Measurements from ENCODE around the gene ZNF598.
A peak's percentile ranks its signal among the peaks of the same experiment; 100 is the strongest.

The ZNF598 gene

DNA sequence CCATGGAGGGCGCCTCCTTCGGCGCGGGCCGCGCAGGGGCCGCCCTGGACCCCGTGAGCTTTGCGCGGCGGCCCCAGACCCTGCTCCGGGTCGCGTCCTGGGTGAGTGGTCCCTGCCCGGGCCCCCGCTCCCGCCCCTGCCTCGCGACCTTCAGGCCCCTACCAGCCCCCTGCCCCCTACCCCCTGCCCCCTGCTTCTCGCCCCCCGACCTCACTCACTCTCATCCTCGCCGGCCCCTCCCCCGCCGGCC, 19.6 kb downstream of the ZNF598 start:
- DNase-seq, result no peak

DNA sequence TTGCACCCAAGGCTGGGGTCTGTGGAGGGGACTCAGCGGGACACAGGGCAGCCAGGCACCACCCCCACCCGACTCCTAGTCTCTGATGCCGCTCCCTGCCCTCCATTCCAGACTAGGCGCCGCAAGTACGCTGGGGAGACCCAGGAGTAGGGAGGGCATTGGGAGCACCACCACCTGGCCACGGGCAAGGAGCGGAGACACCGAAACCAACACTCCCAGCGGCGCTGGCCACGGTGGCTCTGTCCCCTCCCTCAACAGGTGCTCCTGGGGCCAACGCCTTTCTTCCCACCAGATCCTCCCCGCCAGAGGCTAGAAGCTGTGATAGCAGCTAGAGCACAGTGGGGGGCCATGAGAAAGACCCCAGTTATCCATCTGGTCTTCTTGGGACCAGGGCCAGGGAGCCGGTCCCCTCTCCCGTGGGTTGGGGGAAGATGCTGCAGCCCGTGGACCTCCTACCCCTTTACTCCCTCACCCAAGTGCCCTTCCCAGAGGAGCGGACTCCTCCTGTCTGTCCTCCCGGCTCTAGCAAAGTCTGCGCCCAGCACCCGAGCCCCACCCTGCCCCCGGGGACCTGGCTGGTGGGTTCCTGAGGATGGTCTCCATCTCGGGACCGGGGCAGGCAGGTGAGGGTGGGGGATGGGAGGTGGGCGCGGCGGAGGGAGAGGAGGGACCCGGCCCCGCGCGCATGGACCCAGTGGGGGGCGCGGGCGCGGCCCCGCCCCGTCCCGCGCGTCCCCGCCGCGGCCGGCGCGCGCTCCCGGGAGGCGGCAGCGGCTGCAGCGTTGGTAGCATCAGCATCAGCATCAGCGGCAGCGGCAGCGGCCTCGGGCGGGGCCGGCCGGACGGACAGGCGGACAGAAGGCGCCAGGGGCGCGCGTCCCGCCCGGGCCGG, 20.2 kb downstream of the ZNF598 start, which contains the start of gene SYNGR3:
Gene SYNGR3 (plus strand): TSS at position 762 of the 892 bp plus-strand sequence. CDS start 133 bp downstream, outside the sequence.
- DNase-seq, result no peak

DNA sequence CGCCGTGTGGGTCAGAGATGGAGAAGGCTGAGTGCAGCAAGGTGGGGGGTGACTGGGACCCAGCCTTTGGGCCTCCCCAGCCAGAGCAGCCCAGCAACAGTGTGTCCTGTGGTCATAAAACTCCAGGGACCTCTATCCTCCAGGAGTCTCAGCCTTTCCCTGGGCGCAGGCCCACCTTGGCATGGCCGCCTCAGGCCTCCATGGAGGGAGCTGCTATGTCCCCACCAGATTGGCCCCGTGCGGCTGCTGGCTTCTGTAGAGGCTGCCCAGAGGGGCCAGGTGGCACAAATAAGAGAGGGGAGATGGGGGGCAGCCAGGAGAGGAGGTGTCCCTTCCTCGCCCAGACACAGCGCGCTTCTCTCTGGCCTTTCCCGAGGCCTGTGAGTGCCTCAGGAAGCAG, 22.4 kb downstream of the ZNF598 start:
- DNase-seq, result no peak

DNA sequence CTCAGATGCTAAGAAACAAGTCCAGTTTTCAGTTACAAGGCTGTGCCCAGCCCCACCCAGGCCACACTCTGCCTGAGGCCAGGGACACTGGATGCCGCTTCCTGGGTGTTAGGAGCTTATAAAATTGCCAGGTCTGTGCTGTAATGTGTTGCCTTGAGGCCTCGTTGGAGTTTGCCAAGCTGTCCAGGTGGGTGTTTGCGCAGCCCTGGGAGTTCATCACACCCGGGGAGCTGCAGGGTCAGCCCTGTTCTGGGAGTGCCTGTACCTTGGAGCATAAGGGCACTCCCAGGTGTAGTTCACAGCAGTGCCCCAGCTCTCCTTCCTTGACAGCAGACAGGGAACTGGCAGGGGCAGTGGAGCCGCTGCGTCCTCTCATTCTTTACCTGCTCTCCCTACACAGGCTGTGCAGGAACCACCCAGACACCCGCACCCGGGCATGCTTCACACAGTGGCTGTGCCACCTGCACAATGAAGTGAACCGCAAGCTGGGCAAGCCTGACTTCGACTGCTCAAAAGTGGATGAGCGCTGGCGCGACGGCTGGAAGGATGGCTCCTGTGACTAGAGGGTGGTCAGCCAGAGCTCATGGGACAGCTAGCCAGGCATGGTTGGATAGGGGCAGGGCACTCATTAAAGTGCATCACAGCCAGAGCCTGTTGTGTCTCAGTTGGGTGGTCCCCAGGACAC, 24.0 kb downstream of the ZNF598 start:
- no peak for DNase-seq

DNA sequence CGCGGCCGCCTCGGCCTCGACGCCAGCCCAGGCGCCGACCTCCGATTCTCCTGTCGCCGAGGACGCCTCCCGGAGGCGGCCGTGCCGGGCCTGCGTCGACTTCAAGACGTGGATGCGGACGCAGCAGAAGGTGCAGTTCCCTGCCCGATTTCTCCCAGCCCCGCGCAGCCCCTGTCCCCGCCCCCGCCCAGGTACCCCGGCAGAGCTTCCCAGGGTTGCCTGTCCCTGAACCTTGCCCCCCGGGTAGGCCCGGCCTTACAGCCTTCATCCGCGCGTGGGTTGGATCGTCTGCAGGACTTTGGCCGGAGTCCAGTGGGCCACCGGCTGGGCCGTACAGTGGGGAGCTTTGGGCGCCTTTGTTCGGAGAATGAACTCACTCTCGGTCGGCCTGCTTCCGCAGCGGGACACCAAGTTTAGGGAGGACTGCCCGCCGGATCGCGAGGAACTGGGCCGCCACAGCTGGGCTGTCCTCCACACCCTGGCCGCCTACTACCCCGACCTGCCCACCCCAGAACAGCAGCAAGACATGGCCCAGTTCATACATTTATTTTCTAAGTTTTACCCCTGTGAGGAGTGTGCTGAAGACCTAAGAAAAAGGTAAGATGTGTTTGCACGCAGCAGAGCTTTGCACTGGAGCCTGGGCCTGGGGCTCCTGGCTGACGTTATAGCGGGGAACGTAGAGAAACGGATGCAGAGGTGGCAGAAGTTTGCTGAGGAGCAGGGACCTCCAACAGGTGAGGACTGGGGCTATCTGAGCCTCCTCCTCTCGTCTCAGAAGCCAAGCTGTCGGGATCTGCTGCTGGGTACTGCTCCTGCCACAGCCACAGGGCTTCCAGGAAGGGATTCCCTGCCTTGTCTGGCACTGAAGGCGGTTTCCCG, 25.0 kb downstream of the ZNF598 start:
- DNase-seq, result no peak

DNA sequence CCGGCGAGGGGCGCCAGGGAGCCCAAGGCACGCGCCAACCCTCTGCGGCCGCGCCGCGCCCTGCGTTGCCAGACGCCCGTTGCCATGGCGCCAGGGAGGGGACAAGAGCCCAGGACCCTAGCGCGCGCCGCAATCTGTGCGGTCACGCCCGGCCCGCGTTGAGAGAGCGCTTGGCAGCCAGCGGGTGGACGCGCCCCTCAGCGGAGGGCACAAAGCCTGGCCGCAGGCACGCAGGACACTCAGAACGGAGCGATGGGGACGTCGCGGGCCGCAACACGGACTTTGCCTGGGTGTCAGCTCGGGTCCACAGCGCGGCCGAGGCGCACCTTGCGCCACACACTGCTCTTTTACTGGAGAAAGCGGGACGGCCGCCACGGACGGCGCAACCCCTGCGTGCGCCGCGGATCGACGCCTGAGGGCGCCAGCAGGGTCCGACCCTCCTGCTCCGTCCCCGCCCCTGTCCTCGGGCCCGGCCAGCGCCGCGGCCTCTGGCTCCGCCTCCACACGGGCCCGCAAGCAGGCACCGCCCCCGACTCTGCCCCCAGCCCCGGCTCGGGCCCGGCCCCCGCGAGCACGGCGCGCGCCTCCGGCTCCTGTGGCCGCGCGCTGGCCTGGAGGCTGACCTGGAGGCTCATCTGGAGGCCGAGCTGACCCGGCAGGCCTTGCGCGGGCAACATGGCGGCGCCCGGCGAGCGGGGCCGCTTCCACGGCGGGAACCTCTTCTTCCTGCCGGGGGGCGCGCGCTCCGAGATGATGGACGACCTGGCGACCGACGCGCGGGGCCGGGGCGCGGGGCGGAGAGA, 25.9 kb downstream of the ZNF598 start, which contains the start of gene GFER:
Gene GFER (plus strand): TSS at position 650 of the 803 bp plus-strand sequence. CDS start 26 bp downstream, at position 676.
- peak; percentile 74 to 86 for DNase-seq

DNA sequence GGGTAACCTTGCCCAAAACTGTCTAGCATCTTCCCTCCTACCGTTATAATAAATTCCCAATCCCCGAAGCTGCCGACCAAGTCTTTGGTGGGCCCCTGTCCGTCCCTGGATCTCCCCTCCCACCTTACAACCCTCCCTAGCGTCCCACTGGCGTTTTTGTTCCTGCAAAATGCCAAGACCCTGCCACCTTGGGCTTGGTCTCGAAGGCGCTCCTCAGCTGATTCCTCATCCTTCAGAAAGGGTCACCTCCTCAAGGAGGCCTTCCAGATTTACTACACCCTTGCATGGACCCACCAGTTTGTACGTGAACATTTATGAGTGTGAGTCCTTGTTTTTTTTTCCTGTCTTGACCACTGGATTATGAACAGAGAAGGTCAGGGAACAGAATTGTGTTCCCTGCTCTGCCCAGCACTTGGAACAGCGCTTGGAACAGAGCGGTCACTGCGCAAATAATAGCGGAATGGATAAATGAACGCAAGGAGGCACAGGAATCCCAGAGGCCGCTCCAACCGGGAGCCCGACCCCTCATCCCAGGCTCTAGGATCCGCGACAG, 26.6 kb downstream of the ZNF598 start:
- no peak for DNase-seq

DNA sequence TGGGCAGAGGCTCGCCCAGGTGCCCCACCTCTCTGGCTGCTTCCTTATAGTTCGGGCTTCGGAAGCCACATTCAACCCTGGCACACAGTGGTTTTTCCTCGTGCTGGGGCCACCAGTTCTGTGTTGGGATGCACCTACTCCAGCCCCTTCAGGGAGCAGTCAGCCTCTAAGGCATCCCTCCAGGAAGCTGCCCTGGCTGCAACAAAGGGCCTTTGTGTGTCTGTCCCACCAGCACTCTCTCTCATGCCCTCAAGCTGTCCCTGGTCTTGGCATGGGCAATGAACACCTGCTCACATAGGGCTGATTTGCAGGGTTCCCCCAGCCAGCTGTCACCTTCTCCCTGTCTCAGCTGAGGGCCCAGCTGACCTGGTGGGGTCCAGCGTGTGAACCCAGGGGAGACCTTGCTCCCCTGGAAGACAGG, 27.6 kb downstream of the ZNF598 start:
- no peak for DNase-seq

DNA sequence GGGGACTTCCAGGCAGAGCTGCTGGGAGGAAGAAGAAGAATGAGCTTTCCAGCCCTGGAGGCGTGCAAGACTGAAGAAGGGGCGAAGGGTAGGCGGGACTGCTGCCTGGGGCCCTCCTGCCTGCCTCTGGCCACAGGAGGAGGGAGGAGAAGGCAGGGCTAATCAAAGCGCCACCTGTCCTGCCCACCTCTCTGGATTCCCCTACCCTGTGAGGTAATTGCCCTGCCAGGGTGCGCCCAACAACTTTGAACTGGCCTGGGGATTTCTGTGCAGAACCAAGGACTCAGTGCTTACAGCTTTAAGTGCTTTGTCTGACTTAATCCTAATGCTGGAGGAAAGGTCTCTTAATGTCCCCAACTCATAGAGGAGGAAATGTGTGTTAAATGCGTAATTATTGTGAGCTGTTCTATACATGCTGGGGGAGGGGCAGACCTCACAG, 28.2 kb downstream of the ZNF598 start, which contains the start of gene NOXO1:
Gene NOXO1 (minus strand): TSS at position 72 of the 439 bp plus-strand sequence. CDS start 290 bp downstream, outside the sequence.
- no peak for DNase-seq

DNA sequence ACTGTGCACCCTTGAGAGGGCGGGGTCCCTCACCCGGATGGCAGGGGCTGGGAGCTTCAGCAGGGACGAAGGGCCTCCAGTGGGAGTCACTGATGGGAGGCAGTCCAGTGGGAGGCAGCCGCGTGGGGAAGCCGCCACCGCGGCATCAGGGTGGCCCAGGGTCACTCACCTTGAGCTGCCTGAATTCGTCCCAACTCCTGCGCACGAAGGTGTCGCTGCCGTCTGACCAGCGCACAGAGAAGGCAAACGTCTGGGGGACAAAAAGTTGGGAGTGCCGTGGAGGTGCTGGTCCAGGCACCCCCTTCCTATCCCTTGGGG, 28.9 kb downstream of the ZNF598 start:
- DNase-seq, result no peak

DNA sequence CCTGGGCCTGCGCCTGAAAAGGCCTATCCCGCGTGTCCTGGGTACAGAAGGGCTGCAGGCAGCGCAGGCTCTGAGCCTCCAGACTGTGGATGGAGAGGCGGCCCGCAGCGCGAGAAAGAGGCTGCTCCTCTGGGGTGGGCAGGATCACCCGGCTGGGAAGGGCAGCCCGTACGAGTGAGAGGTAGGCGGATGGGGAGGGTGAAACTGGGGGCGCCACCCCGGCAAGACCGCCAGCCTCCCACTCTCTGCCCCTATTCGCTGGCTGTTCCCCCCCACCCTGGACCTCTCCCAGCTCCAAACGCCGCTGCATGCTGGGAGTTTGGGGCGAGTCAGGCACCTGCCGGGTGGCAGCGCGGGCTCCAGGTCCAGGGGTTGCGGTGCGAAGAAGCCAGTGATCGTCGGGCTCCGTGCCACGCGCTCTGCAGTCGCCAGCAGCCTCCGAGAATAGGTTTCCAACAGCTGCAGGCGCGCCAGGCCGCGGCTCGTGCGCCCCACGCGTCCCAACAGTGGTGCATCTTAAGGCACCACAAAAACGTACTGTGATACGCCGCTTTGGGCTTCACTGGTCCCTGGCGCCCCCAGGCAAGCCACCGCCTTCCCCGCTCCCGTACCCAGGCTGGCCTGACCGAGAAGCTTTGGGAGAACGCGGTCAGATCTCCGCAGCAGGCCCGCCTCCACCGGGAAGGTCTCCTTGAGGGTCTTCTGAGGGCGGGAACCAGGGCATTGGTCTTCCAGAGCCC, 29.4 kb downstream of the ZNF598 start:
- DNase-seq, result no peak

DNA sequence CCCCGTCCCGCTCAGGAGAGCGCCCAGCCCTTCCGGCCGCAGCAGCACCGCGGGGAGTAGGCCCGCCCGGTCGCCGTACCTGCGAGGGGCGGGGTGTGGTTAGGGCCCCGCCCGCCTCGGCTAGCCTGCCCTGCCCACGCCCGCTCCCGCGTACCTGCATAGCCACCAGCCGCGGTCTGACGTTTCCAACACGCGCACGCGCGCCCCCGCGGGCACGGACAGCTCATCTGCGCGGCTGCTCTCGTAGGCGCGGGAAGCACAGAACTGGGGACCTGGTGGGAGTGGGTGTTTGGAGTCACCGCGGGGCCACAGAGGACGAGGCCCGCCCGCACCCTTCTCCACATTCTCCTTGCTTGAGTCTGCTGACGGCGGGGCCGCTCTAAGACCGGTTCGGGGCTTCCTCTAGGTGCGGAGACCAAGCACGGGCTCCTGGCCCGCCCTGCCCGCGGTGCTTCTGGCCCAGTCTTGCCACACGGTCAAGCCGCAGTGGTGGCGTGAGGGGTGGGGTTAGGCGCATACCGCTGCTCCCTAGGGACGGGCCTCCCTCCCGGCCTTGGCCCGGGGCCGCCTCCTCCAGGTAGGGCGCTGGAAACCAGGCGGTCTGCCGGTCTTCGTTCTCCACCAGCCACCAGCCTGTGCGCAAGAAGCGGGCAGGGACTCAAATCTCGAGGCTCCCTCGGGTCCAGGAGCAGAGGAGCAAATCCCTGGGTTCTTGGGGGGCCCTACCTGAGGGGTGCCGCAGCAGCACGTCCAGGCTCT, 30.2 kb downstream of the ZNF598 start:
- peak; percentile 44 to 63 for DNase-seq

DNA sequence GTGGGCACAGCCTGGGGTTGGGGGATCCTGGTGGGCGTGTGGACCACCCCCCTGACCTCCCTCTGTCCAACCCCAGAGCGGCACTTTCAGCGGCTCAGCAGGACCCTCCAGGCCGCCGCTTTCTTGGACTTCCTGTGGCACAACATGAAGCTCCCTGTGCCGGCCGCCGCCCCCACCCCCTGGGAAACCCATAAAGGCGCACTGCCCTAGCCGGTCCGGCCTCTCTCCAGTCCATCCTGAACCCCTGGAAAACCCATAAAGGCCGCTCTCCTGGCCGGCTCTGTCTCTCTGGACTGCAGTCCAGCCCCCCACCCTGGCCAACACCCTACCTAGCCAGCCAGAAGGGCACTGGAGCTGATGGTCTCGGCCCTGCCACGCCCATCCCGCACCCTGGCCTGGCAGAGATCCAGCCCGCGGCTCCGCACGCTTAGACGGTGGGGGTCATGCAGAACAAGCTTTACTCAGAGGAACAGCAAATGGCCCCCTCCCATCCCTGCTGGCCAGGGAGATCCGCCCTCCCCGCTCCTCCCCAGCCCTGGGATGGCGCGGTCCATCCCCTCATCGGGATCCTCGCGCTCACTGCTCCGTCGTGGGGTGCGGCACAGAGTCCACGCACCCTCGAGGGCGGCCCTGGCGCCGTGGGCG, 31.0 kb downstream of the ZNF598 start:
- DNase-seq, result no peak

DNA sequence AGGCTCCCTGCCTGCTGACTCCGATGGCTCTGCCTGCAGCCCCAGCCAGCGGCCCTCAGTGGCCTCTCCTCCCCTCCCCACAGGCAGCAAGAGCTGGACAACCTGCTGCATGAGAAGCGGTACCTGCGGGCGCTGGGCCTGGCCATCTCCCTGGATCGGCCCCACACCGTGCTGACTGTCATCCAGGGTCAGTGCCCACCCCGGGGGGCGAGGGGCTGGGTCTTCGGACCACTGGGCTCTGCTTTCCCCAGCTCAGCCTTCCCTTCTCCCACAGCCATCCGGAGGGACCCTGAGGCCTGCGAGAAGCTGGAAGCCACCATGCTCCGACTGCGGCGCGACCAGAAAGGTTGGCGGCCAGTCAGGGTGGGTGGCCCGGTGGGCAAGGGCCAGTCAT, 31.7 kb downstream of the ZNF598 start:
- no peak for DNase-seq

DNA sequence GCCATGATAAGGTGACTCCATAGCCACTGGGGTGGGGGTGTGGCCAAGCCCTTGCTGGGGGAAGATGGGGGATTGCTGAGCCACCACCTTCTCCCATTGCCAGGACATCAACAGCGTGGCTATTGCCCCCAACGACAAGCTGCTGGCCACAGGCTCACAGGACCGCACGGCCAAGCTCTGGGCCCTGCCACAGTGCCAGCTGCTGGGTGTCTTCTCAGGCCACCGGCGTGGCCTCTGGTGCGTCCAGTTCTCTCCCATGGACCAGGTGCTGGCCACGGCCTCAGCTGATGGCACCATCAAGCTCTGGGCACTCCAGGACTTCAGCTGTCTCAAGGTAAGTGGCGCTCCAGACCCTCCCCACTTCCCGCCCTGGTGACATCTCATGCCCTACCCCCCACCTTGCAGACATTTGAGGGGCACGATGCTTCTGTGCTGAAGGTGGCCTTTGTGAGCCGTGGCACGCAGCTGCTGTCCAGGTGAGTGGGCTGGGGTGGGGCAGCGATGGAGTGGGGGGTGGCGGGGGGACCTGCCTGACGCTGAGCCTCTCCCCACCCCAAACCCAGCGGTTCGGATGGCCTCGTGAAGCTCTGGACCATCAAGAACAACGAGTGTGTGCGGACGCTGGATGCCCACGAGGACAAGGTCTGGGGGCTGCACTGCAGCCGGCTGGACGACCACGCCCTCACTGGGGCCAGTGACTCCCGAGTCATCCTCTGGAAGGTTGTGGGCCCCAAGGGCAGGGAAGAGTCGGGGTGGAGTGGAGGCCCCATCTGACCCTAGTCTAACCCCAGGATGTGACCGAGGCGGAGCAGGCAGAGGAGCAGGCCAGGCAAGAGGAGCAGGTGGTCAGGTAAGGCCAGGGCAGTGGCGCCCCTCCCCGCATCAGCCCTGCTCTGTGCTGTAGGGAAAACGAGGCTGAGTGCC, 32.4 kb downstream of the ZNF598 start:
- no peak for DNase-seq

DNA sequence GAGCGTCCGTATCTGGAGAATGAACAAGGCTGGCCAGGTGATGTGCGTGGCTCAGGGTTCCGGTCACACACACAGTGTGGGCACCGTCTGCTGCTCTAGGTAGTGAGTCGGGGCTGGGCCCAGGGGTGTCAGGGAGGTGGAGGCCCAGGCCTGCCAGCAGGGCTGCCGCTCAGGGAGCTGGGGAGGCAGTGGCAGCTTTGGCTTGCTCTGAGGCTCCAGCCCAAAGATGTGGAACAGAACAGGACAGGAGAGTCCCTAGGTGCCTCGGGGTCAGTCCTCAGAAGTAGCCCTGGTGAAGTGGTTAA, 33.5 kb downstream of the ZNF598 start:
- DNase-seq, result no peak

DNA sequence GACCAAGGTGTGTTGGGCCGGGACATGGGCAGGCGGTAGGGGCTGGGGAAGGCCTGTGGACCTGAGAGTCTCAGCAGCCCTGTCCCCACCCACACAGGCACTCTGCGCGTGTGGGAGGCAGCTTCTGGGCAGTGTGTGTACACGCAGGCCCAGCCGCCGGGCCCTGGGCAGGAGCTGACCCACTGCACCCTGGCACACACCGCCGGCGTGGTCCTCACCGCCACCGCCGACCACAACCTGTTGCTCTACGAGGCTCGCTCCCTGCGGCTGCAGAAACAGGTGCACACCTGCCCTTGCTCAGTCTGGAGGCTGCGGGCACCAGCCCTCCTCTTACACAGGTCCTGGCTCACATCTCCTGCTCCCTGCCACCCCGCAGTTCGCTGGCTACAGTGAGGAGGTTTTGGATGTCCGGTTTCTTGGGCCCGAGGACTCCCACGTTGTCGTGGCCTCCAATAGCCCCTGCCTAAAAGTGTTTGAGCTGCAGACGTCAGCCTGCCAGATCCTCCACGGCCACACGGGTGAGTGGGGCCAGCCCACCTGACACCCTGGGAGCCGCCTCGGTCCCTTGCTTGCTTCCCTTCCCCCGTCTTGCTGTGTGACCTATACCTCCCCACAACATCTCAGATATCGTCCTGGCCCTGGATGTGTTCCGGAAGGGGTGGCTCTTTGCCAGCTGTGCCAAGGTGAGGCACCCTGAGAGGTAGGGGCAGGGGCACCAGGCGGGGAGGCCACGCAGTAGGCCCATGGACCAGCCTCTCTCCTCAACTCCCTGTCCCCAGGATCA, 34.0 kb downstream of the ZNF598 start:
- no peak for DNase-seq

Measured in stimulated activated CD4-positive, alpha-beta T cell treated with anti-CD3 and anti-CD28 coated beads, Interleukin-2, amount 100 ng/mL, for 24 hours (primary cell).